Esophagus squamous epithelium (tissue), 5 donors: ENCODE measurements around the gene TSEN54. TPM values are rescaled to one million over a fixed set of nuclear protein-coding genes. Genes with fewer than 3 reads are reported as not detected.

ENCODE experiments used
- DNase-seq: peaks from one replicate; lab custom pipeline; 2025; lab: John Stamatoyannopoulos, UW
- H3K27ac ChIP-seq, 4 donors: fragments of 200-600 bp; sonication (generic); one replicate each; pipeline ENCODE4 v1.5.1; 2016 to 2019; ENCODE audit warnings: mild to moderate bottlenecking in 1 of 4
- H3K27me3 ChIP-seq, 4 donors: fragments of 200-600 bp; sonication (generic); 1 replicate in 3 of 4; 2 replicates in 1 of 4; pipeline versions ENCODE4 v1.5.1 to v1.6.0; 2017 to 2021; ENCODE audit warnings: antibody characterized with exemption in 1 of 4
- H3K36me3 ChIP-seq, 3 donors: fragments of 200-600 bp; sonication (generic); one replicate each; pipeline ENCODE4 v1.5.1; 2016 to 2019
- H3K4me1 ChIP-seq, 3 donors: fragments of 200-600 bp; sonication (generic); one replicate each; pipeline ENCODE4 v1.5.1; 2017 to 2019
- H3K4me3 ChIP-seq, 4 donors: fragments of 200-600 bp; sonication (generic); 1 replicate in 3 of 4; 2 replicates in 1 of 4; pipeline ENCODE4 v1.5.1; 2016 to 2019; ENCODE audit warnings: mild to moderate bottlenecking in 2 of 4, moderate library complexity in 1 of 4
- H3K9me3 ChIP-seq, 3 donors: fragments of 200-600 bp; sonication (generic); one replicate each; pipeline ENCODE4 v1.5.1; 2016 to 2019
- POLR2A ChIP-seq, 4 donors: fragments of 450-650 bp; IDR thresholded peaks; one replicate each; pipeline ENCODE4 v1.6.1; 2017; ENCODE audit warnings: antibody characterized with exemption in 4 of 4, mild to moderate bottlenecking in 4 of 4, moderate library complexity in 3 of 4
- WGBS, 2 donors: methylation state at CpG; one replicate each; pipeline ENCODE4 v1.1.5; 2018; 5-methylcytosine and 5-hydroxymethylcytosine counted together
- intact Hi-C: fragments of 100-400 bp; cut with DNase I; formaldehyde crosslinking; loops from one replicate; pipeline ENCODE4 v1.15.0; 2022
- total RNA-seq, 4 donors: library from RNA; depleted of rRNA; stranded (reverse); fragments of >200 nt; gene quantifications; one replicate each; pipeline ENCODE4 v1.1.0, GENCODE V29; 2016
- TF ChIP-seq, protein P1 (sequence below), 6 experiments: fragments of 450-650 bp in 4 of 6; fragments of 200-600 bp in 2 of 6; sonication (generic) in 2 of 6; IDR thresholded peaks; one replicate each; pipeline ENCODE4 v1.5.1; 2016 to 2019; ENCODE audit warnings: antibody characterized with exemption in 6 of 6, mild to moderate bottlenecking in 4 of 6, moderate library complexity in 4 of 6
- donor health status: DM: yes; HTN: yes; CAD: no.

Gene TSEN54
- total RNA-seq, 4 donors from 2014 or later = 18.3 to 33.2 (median 23.1) TPM

DNA sequence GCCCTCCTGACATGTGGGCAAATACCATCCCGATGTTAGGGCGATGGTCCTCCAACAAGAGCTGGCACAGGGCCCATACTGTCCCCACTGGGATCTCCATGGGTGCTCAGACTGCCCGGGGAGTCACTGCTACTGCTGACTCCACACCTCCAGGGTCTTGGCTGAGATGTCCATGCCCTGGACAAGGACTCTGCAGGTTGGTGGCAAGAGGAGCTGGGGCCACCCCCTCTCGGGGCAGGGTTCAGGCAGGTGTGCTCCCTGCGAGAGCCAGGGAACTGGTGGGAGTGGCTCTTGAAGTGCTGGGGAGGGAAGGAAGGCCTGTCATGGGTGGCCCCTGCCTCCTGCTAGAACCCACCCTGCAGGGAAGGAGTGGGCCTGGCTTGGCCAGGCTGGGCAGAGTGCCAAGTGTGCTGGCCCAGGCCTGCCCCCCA, 7.4 kb upstream of the TSEN54 start:
- intact Hi-C loops = loop anchor here (10.0 kb wide), 2 partner anchors 184 to 246 kb away; no protein-coding TSS in a partner anchor

GRCh38 chr17:75509528-75510258, 6.6 kb upstream of the TSEN54 start:
- Histone ChIP-seq H3K4me1 (peaks cover 23 to 77% (median 50%) of the 10 kb centered on the region in 3 donors), H3K27me3 (no peaks in the 10 kb centered on the region), H3K9me3 (no peaks in the 10 kb centered on the region), H3K36me3 (peaks cover 12 to 46% (median 13%) of the 10 kb centered on the region in 3 donors), H3K4me3 (peak overlapping the region in 2 of 4 donors; percentile 9 to 38), H3K27ac (peak overlapping the region; percentile 28 to 93 (median 88))
- no peak for DNase-seq
- TF ChIP-seq, protein P1, sequence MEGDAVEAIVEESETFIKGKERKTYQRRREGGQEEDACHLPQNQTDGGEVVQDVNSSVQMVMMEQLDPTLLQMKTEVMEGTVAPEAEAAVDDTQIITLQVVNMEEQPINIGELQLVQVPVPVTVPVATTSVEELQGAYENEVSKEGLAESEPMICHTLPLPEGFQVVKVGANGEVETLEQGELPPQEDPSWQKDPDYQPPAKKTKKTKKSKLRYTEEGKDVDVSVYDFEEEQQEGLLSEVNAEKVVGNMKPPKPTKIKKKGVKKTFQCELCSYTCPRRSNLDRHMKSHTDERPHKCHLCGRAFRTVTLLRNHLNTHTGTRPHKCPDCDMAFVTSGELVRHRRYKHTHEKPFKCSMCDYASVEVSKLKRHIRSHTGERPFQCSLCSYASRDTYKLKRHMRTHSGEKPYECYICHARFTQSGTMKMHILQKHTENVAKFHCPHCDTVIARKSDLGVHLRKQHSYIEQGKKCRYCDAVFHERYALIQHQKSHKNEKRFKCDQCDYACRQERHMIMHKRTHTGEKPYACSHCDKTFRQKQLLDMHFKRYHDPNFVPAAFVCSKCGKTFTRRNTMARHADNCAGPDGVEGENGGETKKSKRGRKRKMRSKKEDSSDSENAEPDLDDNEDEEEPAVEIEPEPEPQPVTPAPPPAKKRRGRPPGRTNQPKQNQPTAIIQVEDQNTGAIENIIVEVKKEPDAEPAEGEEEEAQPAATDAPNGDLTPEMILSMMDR (IDR thresholded peaks at IDR 0.05) = no peak
- TF ChIP-seq POLR2A (IDR thresholded peaks at IDR 0.05) = no peak
- WGBS, 2 donors = 65 to 90% methylated on average over 5 to 13 of the region's 19 CpGs
- intact Hi-C loops = loop anchor here (10.0 kb wide), 2 partner anchors 185 to 245 kb away; no protein-coding TSS in a partner anchor

More for the DNA sequence above, 7.4 kb upstream of the TSEN54 start:
- DNase-seq = no peak
- Histone ChIP-seq H3K27me3 (no peaks in the 10 kb centered on the region), H3K27ac (peak overlapping the region; percentile 28 to 93 (median 88)), H3K4me3 (peak overlapping the region in 2 of 4 donors; percentile 9 to 38), H3K9me3 (no peaks in the 10 kb centered on the region), H3K36me3 (peaks cover 12 to 53% (median 14%) of the 10 kb centered on the region in 3 donors), H3K4me1 (peaks cover 17 to 73% (median 45%) of the 10 kb centered on the region in 3 donors)
- no peak for TF ChIP-seq POLR2A (IDR thresholded peaks at IDR 0.05)
- TF ChIP-seq, protein P1 (IDR thresholded peaks at IDR 0.05) = no peak
- WGBS, 2 donors = 72 to 80% methylated on average over 1 to 2 of the region's 5 CpGs

DNA sequence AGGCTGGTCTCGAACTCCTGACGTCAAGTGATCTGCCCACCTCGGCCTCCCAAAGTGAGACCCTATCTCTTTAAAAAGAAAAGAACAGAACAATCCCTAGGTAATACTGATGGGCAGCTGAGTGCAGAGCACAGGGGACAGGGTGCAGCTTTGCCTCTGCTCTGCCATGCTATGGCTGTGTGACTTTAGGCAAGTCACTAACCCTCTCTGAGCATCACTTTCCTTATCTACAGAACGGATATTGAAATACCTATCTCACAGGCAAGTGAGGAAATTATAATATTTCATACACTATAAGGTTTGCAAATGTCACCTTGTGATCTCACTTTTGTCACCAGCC, 5.1 kb upstream of the TSEN54 start:
- Histone ChIP-seq H3K27ac (peak overlapping the region; percentile 16 to 95 (median 92)), H3K36me3 (peaks cover 7 to 30% (median 11%) of the 10 kb centered on the region in 3 donors), H3K4me1 (peaks cover 28 to 89% (median 50%) of the 10 kb centered on the region in 3 donors), H3K27me3 (no peaks in the 10 kb centered on the region), H3K9me3 (no peaks in the 10 kb centered on the region), H3K4me3 (peak overlapping the region in 3 of 4 donors; percentile 13 to 98 (median 94))
- TF ChIP-seq POLR2A (IDR thresholded peaks at IDR 0.05) = no peak
- TF ChIP-seq, protein P1 (IDR thresholded peaks at IDR 0.05) = no peak
- WGBS, 2 donors = 66 to 98% methylated on average over 4 of the region's 4 CpGs
- no peak for DNase-seq
- intact Hi-C loops = no loop called here

- DNase-seq = no peak
- intact Hi-C loops = no loop called here
- Histone ChIP-seq H3K27me3 (no peaks in the 10 kb centered on the region), H3K9me3 (no peaks in the 10 kb centered on the region), H3K4me3 (peak overlapping the region in 3 of 4 donors; percentile 13 to 98 (median 94)), H3K4me1 (peaks cover 29 to 92% (median 51%) of the 10 kb centered on the region in 3 donors), H3K27ac (peak overlapping the region; percentile 16 to 95 (median 92)), H3K36me3 (peaks cover 1 to 24% (median 5%) of the 10 kb centered on the region in 3 donors)
- 46 to 51% methylated on average over 2 of the region's 13 CpGs for WGBS, 2 donors
- no peak for TF ChIP-seq POLR2A (IDR thresholded peaks at IDR 0.05)
- TF ChIP-seq, protein P1 (IDR thresholded peaks at IDR 0.05) = no peak
Measured at GRCh38 chr17:75511610-75512575, 4.4 kb upstream of the TSEN54 start.
